Type B pancreatic cell (in vitro differentiated cells): Measurements from ENCODE around the gene ZMAT5. TPM values are rescaled to one million over a fixed set of nuclear protein-coding genes. Genes with fewer than 3 reads are reported as not detected.

Experiments used
- DNase-seq: peaks from one replicate; pipeline ENCODE4 v3.0.0; 2021; ENCODE audit warnings: mixed read lengths; ENCODE audit not compliant: unreplicated experiment; ENCODE audit errors: extremely low spot score
- H3K27ac Mint-ChIP-seq: 2 replicates; pipeline ENCODE4 v1.8.0; 2021; ENCODE audit warnings: mild to moderate bottlenecking, mixed read lengths
- H3K27me3 Mint-ChIP-seq: 2 replicates; pipeline ENCODE4 v1.8.0; 2021; ENCODE audit warnings: mixed read lengths
- H3K36me3 Mint-ChIP-seq: 2 replicates; pipeline ENCODE4 v1.8.0; 2021; ENCODE audit warnings: mixed read lengths
- H3K4me1 Mint-ChIP-seq: one replicate; pipeline ENCODE4 v1.8.0; 2021; ENCODE audit warnings: mixed read lengths; ENCODE audit not compliant: unreplicated experiment
- H3K4me3 Mint-ChIP-seq: 2 replicates; pipeline ENCODE4 v1.8.0; 2021; ENCODE audit warnings: mild to moderate bottlenecking, mixed read lengths
- H3K9me3 Mint-ChIP-seq: 2 replicates; pipeline ENCODE4 v1.8.0; 2021; ENCODE audit warnings: mixed read lengths
- total RNA-seq: library from RNA; stranded (reverse); gene quantifications from 2 replicates; pipeline ENCODE4 v1.2.1, GENCODE V29; 2021; ENCODE audit warnings: low replicate concordance
- TF ChIP-seq, protein P1 (sequence below): fragments of 200-600 bp; sonication (generic); conservative IDR thresholded peaks from 2 replicates; pipeline ENCODE4 v1.5.0; 2021; ENCODE audit warnings: antibody characterized with exemption, mild to moderate bottlenecking

ZMAT5 gene
- total RNA-seq, 1 donor from 2014 or later = 19.2 TPM

DNA sequence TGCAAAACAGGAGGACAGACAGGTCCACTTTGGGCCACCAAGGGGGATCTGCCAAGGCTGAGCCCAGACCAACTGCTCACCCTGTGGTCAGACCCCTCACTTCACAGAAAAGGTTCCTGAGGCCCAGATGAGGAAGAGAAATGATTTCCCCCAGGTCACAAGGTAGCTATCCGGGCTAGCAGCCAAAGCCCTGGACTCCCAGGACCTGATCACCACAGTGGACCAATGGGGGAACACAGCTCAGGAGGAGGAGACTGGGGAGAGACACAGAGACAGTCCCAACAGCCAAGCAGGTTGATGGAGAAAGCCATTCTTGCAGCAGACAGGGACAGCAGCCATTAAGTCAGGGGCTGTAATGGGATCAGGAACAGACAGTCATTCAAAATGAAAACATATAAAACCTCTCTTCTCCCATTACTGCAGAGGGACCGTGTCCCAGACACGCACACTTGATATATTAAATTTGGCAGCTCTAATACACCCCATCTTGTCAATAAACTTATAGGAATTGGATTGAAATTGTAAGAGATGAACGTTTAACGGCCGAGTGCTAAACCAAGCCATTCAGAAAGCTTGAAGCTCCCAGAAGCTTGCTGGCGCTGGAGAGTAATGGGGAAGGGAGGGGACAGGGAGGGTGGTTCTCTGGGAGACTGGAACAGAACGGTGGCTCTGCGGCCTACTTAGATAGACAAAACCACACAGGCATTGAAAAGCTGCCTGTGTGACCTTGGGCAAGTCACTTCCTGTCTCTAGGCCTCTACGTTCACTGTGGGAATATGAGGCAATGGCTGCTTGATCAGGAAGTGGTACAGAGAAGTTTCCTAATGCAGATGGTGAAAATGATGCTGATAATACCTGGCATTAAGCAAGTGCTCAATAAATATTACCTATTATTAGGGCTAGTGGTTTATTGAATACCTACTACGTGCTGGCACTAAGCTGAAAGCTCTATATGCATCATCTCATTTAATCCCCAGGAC, 16.0 kb downstream of the ZMAT5 start:
- Mint-ChIP-seq H3K9me3 (no peaks in the 10 kb centered on the region), H3K4me3 (no peak overlapping the region), H3K27ac (no peak overlapping the region), H3K27me3 (no peaks in the 10 kb centered on the region), H3K4me1 (no peaks in the 10 kb centered on the region), H3K36me3 (peaks cover 4% of the 10 kb centered on the region)
- TF ChIP-seq, protein P1, sequence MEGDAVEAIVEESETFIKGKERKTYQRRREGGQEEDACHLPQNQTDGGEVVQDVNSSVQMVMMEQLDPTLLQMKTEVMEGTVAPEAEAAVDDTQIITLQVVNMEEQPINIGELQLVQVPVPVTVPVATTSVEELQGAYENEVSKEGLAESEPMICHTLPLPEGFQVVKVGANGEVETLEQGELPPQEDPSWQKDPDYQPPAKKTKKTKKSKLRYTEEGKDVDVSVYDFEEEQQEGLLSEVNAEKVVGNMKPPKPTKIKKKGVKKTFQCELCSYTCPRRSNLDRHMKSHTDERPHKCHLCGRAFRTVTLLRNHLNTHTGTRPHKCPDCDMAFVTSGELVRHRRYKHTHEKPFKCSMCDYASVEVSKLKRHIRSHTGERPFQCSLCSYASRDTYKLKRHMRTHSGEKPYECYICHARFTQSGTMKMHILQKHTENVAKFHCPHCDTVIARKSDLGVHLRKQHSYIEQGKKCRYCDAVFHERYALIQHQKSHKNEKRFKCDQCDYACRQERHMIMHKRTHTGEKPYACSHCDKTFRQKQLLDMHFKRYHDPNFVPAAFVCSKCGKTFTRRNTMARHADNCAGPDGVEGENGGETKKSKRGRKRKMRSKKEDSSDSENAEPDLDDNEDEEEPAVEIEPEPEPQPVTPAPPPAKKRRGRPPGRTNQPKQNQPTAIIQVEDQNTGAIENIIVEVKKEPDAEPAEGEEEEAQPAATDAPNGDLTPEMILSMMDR = no peak
- no peak for DNase-seq

DNA sequence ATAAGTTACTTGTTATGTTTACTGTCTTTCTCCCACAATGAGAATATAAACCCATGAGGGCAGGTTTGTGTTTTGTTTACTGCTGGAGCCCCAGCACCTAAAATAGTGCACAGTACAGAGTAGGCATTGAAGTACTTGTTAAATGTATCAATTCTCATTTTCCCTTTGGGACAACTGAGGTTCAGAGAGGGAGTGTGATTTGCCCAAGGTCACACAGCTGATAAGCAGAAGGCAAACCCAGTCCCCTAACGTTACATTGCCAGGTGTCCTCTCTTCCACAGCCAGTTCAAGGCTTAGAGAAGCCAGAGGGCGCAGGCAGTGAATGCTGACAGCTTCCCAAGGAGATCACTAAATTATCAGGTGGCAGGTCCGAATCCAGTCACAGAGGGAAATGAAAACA, 16.8 kb downstream of the ZMAT5 start:
- no peak for DNase-seq
- Mint-ChIP-seq H3K4me1 (no peaks in the 10 kb centered on the region), H3K9me3 (no peaks in the 10 kb centered on the region), H3K27me3 (no peaks in the 10 kb centered on the region), H3K27ac (no peak overlapping the region), H3K36me3 (peaks cover 8% of the 10 kb centered on the region), H3K4me3 (no peak overlapping the region)
- TF ChIP-seq, protein P1 = no peak

DNA sequence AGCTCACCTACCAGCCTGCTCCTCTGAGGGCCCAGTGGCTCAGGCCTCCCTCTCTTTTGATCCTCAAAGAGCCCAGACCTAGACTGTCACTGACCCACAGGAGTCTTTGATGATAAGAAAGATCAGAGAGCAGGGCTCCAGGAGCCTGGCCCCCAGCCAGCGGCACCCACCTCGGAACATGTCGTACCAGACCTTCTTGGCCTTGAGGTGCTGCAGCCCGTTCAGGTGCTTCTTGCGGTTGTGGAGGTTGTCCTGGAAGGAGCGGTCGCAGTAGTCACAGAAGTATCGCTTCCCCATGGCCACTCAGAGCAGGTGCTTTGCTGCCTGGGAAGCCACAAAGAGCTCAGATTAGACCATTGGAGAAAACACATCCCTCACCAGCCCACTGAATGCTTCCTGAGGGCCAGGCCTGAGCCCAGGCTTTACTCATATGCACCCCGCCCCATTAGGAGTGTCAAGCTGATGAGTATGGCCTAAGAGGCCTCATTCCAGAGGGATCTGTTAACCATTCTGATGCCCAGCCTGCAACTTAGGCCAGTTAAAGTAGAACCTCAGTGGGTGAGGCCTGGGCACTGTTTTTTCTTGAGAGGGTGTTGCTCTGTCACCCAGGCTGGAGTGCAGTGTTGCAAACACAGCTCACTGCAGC, 18.4 kb downstream of the ZMAT5 start:
- H3K4me3 Mint-ChIP-seq = no peak overlapping the region
- no peaks in the 10 kb centered on the region for H3K9me3 Mint-ChIP-seq
- no peak for DNase-seq
- no peak overlapping the region for H3K27ac Mint-ChIP-seq
- no peaks in the 10 kb centered on the region for H3K4me1 Mint-ChIP-seq
- TF ChIP-seq, protein P1 = no peak
- no peaks in the 10 kb centered on the region for H3K27me3 Mint-ChIP-seq
- peaks cover 11% of the 10 kb centered on the region for H3K36me3 Mint-ChIP-seq

DNA sequence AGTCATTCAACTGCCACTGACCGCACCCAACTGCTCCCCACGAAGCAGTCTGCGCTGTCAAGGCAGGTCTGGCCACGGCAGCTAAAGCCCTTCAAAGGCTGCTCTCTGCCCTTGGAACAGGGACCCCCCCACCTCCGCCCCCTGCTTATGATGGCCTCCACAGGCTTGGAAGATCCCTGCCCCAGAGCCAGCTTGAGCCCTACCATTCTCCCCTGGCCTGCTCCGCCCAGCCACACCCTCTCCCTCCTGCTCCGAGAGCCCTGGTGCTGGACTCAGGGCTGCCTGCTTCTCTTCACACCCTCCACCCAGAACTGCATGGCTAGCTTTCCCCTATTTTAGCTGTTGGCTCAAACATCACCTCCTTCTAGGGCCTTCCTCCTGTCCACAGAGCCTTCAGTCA, 19.0 kb downstream of the ZMAT5 start:
- H3K4me3 Mint-ChIP-seq = no peak overlapping the region

DNA sequence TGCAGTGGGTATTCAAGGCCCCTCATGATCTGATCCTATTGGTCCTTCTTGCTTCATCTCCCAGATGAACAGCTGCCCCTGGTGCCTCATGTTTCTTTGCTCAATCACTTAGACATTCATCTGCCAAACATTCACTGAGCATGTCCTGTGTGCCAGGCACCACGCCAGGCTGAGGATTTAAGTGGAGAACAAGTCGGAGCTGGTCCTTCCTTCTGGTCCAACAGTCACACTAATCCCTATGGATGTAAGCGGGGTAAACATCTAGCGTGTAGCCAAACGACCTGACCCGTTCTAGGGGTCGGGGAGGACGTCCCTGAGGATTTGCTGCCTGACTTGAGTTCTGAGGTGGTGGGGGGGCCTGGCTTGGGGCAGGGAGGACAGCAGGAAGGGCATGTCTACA, 21.9 kb downstream of the ZMAT5 start:
- TF ChIP-seq, protein P1 = no peak
- Mint-ChIP-seq H3K36me3 (peaks cover 11% of the 10 kb centered on the region), H3K9me3 (no peaks in the 10 kb centered on the region), H3K4me1 (no peaks in the 10 kb centered on the region), H3K4me3 (no peak overlapping the region), H3K27ac (no peak overlapping the region), H3K27me3 (no peaks in the 10 kb centered on the region)
- no peak for DNase-seq

More for the DNA sequence above, 19.0 kb downstream of the ZMAT5 start:
- no peaks in the 10 kb centered on the region for H3K4me1 Mint-ChIP-seq
- no peak overlapping the region for H3K27ac Mint-ChIP-seq
- TF ChIP-seq, protein P1 = no peak
- no peaks in the 10 kb centered on the region for H3K27me3 Mint-ChIP-seq
- no peak for DNase-seq
- H3K9me3 Mint-ChIP-seq = no peaks in the 10 kb centered on the region
- peaks cover 11% of the 10 kb centered on the region for H3K36me3 Mint-ChIP-seq
